HEK293 (cell line): ENCODE data around the gene ATE1.

Source experiments
- HOXA7 ChIP-seq: sonication (generic); formaldehyde crosslinking; IDR thresholded peaks from 2 replicates; pipeline ENCODE4 v1.8.1; 2022; ENCODE audit warnings: missing genetic modification reagents, borderline replicate concordance
- KLF9 ChIP-seq: fragments of 450-650 bp; formaldehyde crosslinking; IDR thresholded peaks from 2 replicates; pipeline ENCODE4 v1.5.1; 2016; ENCODE audit warnings: missing biosample characterization, missing genetic modification characterization, low read depth
- TSHZ1 ChIP-seq: fragments of 450-650 bp; formaldehyde crosslinking; IDR thresholded peaks from 2 replicates; pipeline ENCODE4 v1.5.1; 2016; ENCODE audit warnings: missing biosample characterization, missing genetic modification characterization, borderline replicate concordance
- ZEB2 ChIP-seq: fragments of 450-650 bp; formaldehyde crosslinking; IDR thresholded peaks from 2 replicates; pipeline ENCODE4 v1.5.1; 2016; ENCODE audit warnings: missing biosample characterization, missing genetic modification characterization
- ZFP69B ChIP-seq: fragments of 450-650 bp; formaldehyde crosslinking; IDR thresholded peaks from 2 replicates; pipeline ENCODE4 v1.5.1; 2016; ENCODE audit warnings: missing biosample characterization, missing genetic modification characterization
- ZNF274 ChIP-seq, 2 experiments: fragments of 200-500 bp in 1 of 2; fragments of 450-650 bp in 1 of 2; sonication (Bioruptor generic) in 1 of 2; formaldehyde crosslinking in 1 of 2; IDR thresholded peaks; 2 replicates each; pipeline versions ENCODE4 v1.5.1 to v1.6.1; 2014 to 2016; ENCODE audit warnings: borderline replicate concordance in 1 of 2, inconsistent platforms in 1 of 2, low read length in 1 of 2, missing biosample characterization in 1 of 2, missing genetic modification characterization in 1 of 2
- TF ChIP-seq, protein P1 (sequence below): fragments of 450-650 bp; formaldehyde crosslinking; IDR thresholded peaks from 2 replicates; pipeline ENCODE4 v1.5.1; 2016; ENCODE audit warnings: missing biosample characterization, missing genetic modification characterization
- TF ChIP-seq, protein P2 (sequence below): fragments of 450-650 bp; formaldehyde crosslinking; IDR thresholded peaks from 2 replicates; pipeline ENCODE4 v1.5.1; 2016; ENCODE audit warnings: missing biosample characterization, missing genetic modification characterization, low read depth
- TF ChIP-seq, protein P3 (sequence below): fragments of 450-650 bp; formaldehyde crosslinking; IDR thresholded peaks from 2 replicates; pipeline ENCODE4 v1.5.1; 2016; ENCODE audit warnings: missing biosample characterization, missing genetic modification characterization

DNA sequence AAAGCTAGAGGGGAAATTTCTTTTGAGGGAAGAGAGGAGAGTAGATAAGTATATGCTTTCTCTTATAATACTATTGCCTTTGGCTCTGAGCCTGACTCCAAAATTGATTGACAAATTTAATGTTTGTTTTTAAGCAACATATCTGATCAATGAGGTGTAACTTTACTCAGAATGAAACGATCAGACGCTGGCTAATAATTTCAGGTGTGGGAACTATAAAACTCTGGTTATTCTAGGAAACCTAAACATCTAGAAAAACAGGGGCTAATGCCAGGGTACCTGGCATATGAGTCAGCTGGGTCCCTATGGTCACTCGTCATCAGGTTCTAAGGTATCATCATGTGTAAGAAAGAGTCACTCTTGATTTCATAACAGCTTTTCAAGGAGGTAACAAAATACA is 139.7 kb downstream of the ATE1 start:
- TF ChIP-seq, protein P1, sequence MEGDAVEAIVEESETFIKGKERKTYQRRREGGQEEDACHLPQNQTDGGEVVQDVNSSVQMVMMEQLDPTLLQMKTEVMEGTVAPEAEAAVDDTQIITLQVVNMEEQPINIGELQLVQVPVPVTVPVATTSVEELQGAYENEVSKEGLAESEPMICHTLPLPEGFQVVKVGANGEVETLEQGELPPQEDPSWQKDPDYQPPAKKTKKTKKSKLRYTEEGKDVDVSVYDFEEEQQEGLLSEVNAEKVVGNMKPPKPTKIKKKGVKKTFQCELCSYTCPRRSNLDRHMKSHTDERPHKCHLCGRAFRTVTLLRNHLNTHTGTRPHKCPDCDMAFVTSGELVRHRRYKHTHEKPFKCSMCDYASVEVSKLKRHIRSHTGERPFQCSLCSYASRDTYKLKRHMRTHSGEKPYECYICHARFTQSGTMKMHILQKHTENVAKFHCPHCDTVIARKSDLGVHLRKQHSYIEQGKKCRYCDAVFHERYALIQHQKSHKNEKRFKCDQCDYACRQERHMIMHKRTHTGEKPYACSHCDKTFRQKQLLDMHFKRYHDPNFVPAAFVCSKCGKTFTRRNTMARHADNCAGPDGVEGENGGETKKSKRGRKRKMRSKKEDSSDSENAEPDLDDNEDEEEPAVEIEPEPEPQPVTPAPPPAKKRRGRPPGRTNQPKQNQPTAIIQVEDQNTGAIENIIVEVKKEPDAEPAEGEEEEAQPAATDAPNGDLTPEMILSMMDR (tag by site-specific recombination), result no peak
- TF ChIP-seq ZEB2 (tag by site-specific recombination) (no peak), ZNF274 (IDR thresholded peaks at IDR 0.05; ENCODE audit: low read length) (no peak), ZNF274 (tag by site-specific recombination; IDR thresholded peaks at IDR 0.05; ENCODE audit: borderline replicate concordance) (no peak), ZFP69B (tag by site-specific recombination) (no peak), TSHZ1 (tag by site-specific recombination) (no peak), HOXA7 (CRISPR knock-in tag) (no peak), KLF9 (tag by site-specific recombination) (no peak)
- TF ChIP-seq, protein P2, sequence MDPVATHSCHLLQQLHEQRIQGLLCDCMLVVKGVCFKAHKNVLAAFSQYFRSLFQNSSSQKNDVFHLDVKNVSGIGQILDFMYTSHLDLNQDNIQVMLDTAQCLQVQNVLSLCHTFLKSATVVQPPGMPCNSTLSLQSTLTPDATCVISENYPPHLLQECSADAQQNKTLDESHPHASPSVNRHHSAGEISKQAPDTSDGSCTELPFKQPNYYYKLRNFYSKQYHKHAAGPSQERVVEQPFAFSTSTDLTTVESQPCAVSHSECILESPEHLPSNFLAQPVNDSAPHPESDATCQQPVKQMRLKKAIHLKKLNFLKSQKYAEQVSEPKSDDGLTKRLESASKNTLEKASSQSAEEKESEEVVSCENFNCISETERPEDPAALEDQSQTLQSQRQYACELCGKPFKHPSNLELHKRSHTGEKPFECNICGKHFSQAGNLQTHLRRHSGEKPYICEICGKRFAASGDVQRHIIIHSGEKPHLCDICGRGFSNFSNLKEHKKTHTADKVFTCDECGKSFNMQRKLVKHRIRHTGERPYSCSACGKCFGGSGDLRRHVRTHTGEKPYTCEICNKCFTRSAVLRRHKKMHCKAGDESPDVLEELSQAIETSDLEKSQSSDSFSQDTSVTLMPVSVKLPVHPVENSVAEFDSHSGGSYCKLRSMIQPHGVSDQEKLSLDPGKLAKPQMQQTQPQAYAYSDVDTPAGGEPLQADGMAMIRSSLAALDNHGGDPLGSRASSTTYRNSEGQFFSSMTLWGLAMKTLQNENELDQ (tag by site-specific recombination), result no peak
- TF ChIP-seq, protein P3, sequence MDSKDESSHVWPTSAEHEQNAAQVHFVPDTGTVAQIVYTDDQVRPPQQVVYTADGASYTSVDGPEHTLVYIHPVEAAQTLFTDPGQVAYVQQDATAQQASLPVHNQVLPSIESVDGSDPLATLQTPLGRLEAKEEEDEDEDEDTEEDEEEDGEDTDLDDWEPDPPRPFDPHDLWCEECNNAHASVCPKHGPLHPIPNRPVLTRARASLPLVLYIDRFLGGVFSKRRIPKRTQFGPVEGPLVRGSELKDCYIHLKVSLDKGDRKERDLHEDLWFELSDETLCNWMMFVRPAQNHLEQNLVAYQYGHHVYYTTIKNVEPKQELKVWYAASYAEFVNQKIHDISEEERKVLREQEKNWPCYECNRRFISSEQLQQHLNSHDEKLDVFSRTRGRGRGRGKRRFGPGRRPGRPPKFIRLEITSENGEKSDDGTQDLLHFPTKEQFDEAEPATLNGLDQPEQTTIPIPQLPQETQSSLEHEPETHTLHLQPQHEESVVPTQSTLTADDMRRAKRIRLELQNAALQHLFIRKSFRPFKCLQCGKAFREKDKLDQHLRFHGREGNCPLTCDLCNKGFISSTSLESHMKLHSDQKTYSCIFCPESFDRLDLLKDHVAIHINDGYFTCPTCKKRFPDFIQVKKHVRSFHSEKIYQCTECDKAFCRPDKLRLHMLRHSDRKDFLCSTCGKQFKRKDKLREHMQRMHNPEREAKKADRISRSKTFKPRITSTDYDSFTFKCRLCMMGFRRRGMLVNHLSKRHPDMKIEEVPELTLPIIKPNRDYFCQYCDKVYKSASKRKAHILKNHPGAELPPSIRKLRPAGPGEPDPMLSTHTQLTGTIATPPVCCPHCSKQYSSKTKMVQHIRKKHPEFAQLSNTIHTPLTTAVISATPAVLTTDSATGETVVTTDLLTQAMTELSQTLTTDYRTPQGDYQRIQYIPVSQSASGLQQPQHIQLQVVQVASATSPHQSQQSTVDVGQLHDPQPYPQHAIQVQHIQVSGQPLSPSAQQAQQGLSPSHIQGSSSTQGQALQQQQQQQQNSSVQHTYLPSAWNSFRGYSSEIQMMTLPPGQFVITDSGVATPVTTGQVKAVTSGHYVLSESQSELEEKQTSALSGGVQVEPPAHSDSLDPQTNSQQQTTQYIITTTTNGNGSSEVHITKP (tag by site-specific recombination), result no peak
